MM.1S (cell line): ENCODE measurements around the gene ERCC4.
"Not testable (repeated sequence)": the region's sequence is repeated elsewhere in the genome, so short reads cannot be mapped to it uniquely, and the experiment has no call there.

Experiments
- DNase-seq: peaks from one replicate; pipeline ENCODE4 v3.0.0-alpha.2; 2015
- H2AFZ ChIP-seq: fragments of 300-600 bp; sonication (generic); 2 replicates; pipeline ENCODE4 v1.6.0; 2016; ENCODE audit warnings: antibody characterized with exemption, low read length
- H3F3A ChIP-seq: fragments of 300-600 bp; sonication (generic); 2 replicates; pipeline ENCODE4 v1.6.1; 2016; ENCODE audit warnings: mild to moderate bottlenecking, antibody characterized with exemption, low read length, moderate library complexity, mixed read lengths; ENCODE audit not compliant: insufficient read depth
- H3K27ac ChIP-seq: fragments of 300-600 bp; sonication (generic); 2 replicates; pipeline ENCODE4 v1.5.1; 2016; ENCODE audit warnings: mild to moderate bottlenecking, low read length
- H3K27me3 ChIP-seq: fragments of 300-600 bp; sonication (generic); replicated peaks from 2 replicates; pipeline ENCODE4 v1.6.0; 2016; ENCODE audit warnings: low read length; ENCODE audit not compliant: insufficient read depth
- H3K36me3 ChIP-seq: fragments of 300-600 bp; sonication (generic); replicated peaks from 2 replicates; pipeline ENCODE4 v1.6.1; 2016; ENCODE audit warnings: mild to moderate bottlenecking, low read length, mixed read lengths; ENCODE audit not compliant: insufficient read depth
- H3K4me1 ChIP-seq: fragments of 300-600 bp; sonication (generic); 2 replicates; pipeline ENCODE4 v1.6.1; 2016; ENCODE audit warnings: low read length, mixed read lengths
- H3K4me2 ChIP-seq: fragments of 300-600 bp; sonication (generic); 2 replicates; pipeline ENCODE4 v1.6.0; 2016; ENCODE audit warnings: low read depth, low read length
- H3K4me3 ChIP-seq: fragments of 300-600 bp; sonication (generic); 2 replicates; pipeline ENCODE4 v1.5.1; 2016; ENCODE audit warnings: low read length, mixed read lengths
- H3K79me2 ChIP-seq: fragments of 300-600 bp; sonication (generic); 2 replicates; pipeline ENCODE4 v1.6.1; 2016; ENCODE audit warnings: mixed run types, low read length, mixed read lengths
- H3K9ac ChIP-seq: fragments of 300-600 bp; sonication (generic); 2 replicates; pipeline ENCODE4 v1.6.1; 2016; ENCODE audit warnings: low read length, mixed read lengths
- H3K9me2 ChIP-seq: fragments of 300-600 bp; sonication (generic); replicated peaks from 2 replicates; pipeline ENCODE4 v1.6.1; 2016; ENCODE audit warnings: mild to moderate bottlenecking, low read length, mixed read lengths; ENCODE audit not compliant: insufficient read depth
- H3K9me3 ChIP-seq: fragments of 300-600 bp; sonication (generic); replicated peaks from 2 replicates; pipeline ENCODE4 v1.6.1; 2016; ENCODE audit warnings: mild to moderate bottlenecking, low read length, mixed read lengths; ENCODE audit not compliant: insufficient read depth
- H4K20me1 ChIP-seq: fragments of 300-600 bp; sonication (generic); 2 replicates; pipeline ENCODE4 v1.6.1; 2016; ENCODE audit warnings: mild to moderate bottlenecking, low read length, moderate library complexity, mixed read lengths; ENCODE audit not compliant: insufficient read depth
- CTCF ChIP-seq: fragments of 300-600 bp; sonication (generic); IDR thresholded peaks from 2 replicates; pipeline ENCODE4 v1.5.1; 2016; ENCODE audit warnings: antibody characterized with exemption, low read length, mixed read lengths
- EZH2 ChIP-seq: fragments of 300-600 bp; sonication (generic); optimal IDR thresholded peaks from 2 replicates; pipeline ENCODE3; 2017; ENCODE audit warnings: low read depth, mild to moderate bottlenecking, antibody characterized with exemption, low read length, mixed read lengths
- EZH2phosphoT487 ChIP-seq: fragments of 300-600 bp; sonication (generic); IDR thresholded peaks from 2 replicates; pipeline ENCODE4 v1.6.1; 2018; ENCODE audit warnings: antibody characterized with exemption, low read length

The ERCC4 gene

GRCh38 chr16:13902677-13903076, 17.3 kb upstream of the ERCC4 start:
- H3K9ac ChIP-seq, result no peak overlapping the region
- H3K9me2 ChIP-seq, result no peaks in the 10 kb centered on the region
- H3K4me3 ChIP-seq, result no peak overlapping the region
- peaks cover 12% of the 10 kb centered on the region for H3K4me1 ChIP-seq
- no peaks in the 10 kb centered on the region for H3K36me3 ChIP-seq
- no peak overlapping the region for H3K4me2 ChIP-seq
- H2AFZ ChIP-seq, result no peak overlapping the region
- no peaks in the 10 kb centered on the region for H3K79me2 ChIP-seq
- H3K9me3 ChIP-seq, result no peaks in the 10 kb centered on the region
- H3F3A ChIP-seq, result peaks cover 6% of the 10 kb centered on the region; the same call in 1 of the 2 replicates
- H3K27ac ChIP-seq, result no peak overlapping the region
- DNase-seq, result no peak
- H4K20me1 ChIP-seq, result no peaks in the 10 kb centered on the region
- no peaks in the 10 kb centered on the region for H3K27me3 ChIP-seq
- no peak for TF ChIP-seq EZH2
- TF ChIP-seq CTCF, result no peak
- no peak for TF ChIP-seq EZH2phosphoT487

- Histone ChIP-seq H2AFZ (no peak overlapping the region), H3K4me1 (peaks cover 12% of the 10 kb centered on the region), H3K9me2 (no peaks in the 10 kb centered on the region), H4K20me1 (no peaks in the 10 kb centered on the region), H3F3A (peaks cover 6% of the 10 kb centered on the region; the same call in 1 of the 2 replicates), H3K36me3 (no peaks in the 10 kb centered on the region), H3K4me3 (no peak overlapping the region), H3K27me3 (no peaks in the 10 kb centered on the region), H3K9ac (no peak overlapping the region), H3K79me2 (no peaks in the 10 kb centered on the region), H3K27ac (no peak overlapping the region), H3K4me2 (no peak overlapping the region), H3K9me3 (no peaks in the 10 kb centered on the region)
- TF ChIP-seq EZH2phosphoT487 (no peak), EZH2 (no peak), CTCF (no peak)
- DNase-seq, result no peak
Measured at GRCh38 chr16:13904179-13904691, 15.7 kb upstream of the ERCC4 start.

- not testable (repeated sequence) for H4K20me1 ChIP-seq, H3K9me2 ChIP-seq, H3K27ac ChIP-seq, H3K9ac ChIP-seq, H3K9me3 ChIP-seq, DNase-seq, H3K27me3 ChIP-seq, H3K36me3 ChIP-seq, H2AFZ ChIP-seq, H3K79me2 ChIP-seq, H3K4me2 ChIP-seq, H3K4me3 ChIP-seq
- Histone ChIP-seq H3F3A (peaks cover 10% of the 10 kb centered on the region), H3K4me1 (peaks cover 16% of the 10 kb centered on the region)
- peak; percentile 39 for TF ChIP-seq CTCF
Measured at GRCh38 chr16:13904822-13905221, 15.1 kb upstream of the ERCC4 start.
